Measurements from ENCODE around the gene TMEM240. TPM values are rescaled to one million over a fixed set of nuclear protein-coding genes. Genes with fewer than 3 reads are reported as not detected.
A peak's percentile ranks its signal among the peaks of the same experiment; 100 is the strongest.
"Not testable (repeated sequence)": the region's sequence is repeated elsewhere in the genome, so short reads cannot be mapped to it uniquely, and the experiment has no call there.

Gene TMEM240
- total RNA-seq, 6 experiments from 2014 or later = 2.8 to 5.1 (median 4.1) TPM

DNA sequence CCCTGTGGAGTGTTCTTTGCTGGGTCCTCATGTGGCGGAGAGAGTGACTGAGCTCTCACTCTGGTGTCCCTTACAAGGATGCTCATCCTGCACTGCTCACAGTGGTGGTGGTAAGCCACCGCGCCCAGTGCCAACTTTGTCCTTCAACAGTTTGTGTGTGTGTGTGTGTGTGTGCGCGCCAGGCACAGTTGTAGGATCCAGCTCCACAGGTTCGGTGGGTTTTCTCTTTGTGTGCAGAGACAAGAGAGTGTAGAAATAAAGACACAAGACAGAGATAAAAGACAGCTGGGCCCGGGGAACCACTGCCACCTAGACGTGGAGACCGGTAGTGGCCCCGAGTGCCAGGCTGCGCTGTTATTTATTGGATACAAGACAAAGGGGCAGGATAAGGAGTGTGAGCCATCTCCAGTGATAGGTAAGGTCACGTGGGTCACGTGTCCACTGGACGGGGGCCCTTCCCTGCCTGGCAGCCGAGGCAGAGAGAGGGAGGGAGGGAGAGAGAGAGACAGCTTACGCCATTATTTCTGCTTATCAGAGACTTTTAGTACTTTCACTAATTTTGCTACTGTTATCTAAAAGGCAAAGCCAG, 35.6 kb downstream of the TMEM240 start:
- H3K4me3 Mint-ChIP-seq; H3K4me1 Mint-ChIP-seq (ENCODE audit: low read depth); H3K36me3 Mint-ChIP-seq (ENCODE audit: low read depth); H3K9me3 Mint-ChIP-seq; H3K27ac Mint-ChIP-seq; H3K27me3 Mint-ChIP-seq (ENCODE audit: insufficient read depth): not testable (repeated sequence)
- peak; percentile 6 for DNase-seq
- TF ChIP-seq, protein P1, sequence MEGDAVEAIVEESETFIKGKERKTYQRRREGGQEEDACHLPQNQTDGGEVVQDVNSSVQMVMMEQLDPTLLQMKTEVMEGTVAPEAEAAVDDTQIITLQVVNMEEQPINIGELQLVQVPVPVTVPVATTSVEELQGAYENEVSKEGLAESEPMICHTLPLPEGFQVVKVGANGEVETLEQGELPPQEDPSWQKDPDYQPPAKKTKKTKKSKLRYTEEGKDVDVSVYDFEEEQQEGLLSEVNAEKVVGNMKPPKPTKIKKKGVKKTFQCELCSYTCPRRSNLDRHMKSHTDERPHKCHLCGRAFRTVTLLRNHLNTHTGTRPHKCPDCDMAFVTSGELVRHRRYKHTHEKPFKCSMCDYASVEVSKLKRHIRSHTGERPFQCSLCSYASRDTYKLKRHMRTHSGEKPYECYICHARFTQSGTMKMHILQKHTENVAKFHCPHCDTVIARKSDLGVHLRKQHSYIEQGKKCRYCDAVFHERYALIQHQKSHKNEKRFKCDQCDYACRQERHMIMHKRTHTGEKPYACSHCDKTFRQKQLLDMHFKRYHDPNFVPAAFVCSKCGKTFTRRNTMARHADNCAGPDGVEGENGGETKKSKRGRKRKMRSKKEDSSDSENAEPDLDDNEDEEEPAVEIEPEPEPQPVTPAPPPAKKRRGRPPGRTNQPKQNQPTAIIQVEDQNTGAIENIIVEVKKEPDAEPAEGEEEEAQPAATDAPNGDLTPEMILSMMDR (IDR thresholded peaks at IDR 0.05) = peak; percentile 61

DNA sequence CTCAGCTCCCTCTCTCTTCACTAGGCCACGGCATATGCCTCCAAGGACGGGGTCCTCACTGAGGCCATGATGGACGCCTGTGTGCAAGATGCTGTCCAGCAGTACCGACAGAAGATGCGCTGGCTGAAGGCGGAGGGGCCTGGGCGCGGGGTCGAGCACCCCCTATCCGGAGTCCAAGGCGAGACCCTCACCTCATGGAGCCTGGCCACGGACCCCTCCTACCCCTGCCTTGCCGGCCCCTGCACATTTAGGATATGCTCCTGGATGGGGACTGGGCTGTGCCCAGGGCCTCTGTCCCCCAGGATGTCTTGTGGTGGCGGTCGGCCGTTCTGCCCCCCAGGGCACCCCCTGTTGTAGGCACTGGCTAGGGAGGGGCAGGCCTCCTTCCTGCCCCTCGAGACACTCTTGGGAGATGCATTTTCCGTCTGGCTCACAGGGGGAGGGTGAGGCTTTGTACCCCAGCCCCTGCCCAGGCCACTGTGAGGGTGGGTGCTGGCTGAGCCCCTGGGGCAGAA, 44.9 kb downstream of the TMEM240 start:
- H3K27ac Mint-ChIP-seq = not testable (repeated sequence)

DNA sequence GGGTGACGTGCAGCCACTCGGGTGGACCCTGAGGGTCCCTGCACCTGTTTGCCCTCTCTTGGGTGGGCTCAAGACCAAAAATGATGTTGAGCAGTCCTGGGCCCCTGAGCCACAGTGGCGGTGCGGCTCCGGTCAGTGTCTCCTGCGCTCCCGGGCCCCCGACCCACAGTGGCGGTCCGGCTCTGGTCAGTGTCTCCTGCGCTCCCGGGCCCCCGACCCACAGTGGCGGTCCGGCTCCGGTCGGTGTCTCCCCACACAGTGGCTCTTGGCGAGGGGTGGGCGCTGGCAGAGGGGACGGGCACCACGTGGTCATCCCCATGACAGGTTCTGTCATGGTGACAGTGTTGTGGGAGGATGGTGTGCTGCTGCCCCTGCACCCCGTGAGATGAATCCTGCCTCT, 46.1 kb downstream of the TMEM240 start:
- H3K4me3 Mint-ChIP-seq; H3K4me1 Mint-ChIP-seq (ENCODE audit: low read depth); H3K27ac Mint-ChIP-seq; H3K27me3 Mint-ChIP-seq (ENCODE audit: insufficient read depth); DNase-seq: not testable (repeated sequence)
- H3K36me3 Mint-ChIP-seq (ENCODE audit: low read depth) = peaks cover 42% of the 10 kb centered on the region
- peaks cover 11% of the 10 kb centered on the region for H3K9me3 Mint-ChIP-seq

More for the DNA sequence above, 44.9 kb downstream of the TMEM240 start:
- H3K4me3 Mint-ChIP-seq; H3K4me1 Mint-ChIP-seq (ENCODE audit: low read depth); DNase-seq; H3K27me3 Mint-ChIP-seq (ENCODE audit: insufficient read depth): not testable (repeated sequence)
- Mint-ChIP-seq H3K9me3 (peaks cover 11% of the 10 kb centered on the region), H3K36me3 (ENCODE audit: low read depth) (peaks cover 31% of the 10 kb centered on the region)

DNA sequence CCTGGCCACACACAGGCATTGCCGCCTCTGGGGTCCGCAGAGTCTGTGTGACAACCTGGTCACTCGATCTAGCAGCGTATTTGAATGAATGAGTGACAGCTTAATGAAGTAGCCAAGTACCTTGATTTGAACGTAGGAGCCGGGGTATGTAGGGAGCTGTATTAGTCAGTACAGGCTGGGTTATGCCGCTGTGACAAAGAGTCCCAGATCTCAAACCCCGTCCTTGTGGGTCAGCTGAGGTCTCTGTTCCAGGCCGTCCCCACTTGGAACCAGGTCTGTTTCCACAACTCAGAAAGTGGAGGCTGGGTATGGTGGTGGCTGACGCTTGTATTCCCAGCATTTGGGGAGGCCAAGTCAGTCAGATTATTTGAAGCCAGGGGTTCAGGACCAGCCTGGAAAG, 48.8 kb downstream of the TMEM240 start:
- H3K36me3 Mint-ChIP-seq (ENCODE audit: low read depth) = peaks cover 42% of the 10 kb centered on the region

DNA sequence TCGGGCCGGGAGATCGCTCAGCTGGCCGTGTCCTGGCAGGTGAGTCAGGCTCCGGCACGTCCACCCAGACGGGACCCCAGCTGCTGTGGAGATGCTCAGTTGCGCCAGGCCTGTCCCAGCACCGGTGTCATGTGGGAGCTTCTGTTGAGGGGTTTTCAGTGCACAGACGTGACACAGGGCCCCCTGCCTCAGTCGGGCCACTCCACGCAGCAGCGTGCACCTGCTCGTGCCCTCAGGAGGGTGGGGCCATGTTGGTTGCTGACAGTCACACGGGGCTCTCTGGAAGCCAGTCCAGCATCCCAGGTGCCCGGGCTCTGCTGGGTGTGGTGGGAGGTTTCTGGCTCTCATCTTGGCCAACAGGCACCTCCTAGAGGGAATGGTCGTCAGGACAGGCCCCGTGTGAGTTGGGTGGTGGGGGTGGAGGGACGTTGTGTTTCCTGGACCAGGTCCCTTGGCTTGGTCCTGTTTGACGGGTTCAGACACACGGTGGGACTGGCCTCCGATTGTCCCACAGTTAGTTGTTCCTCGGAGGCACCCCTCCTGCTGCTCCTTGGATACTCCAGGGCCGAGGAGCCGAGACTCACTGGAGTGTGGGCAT, 49.7 kb downstream of the TMEM240 start:
- H3K27ac Mint-ChIP-seq = no peak overlapping the region
- H3K9me3 Mint-ChIP-seq = peaks cover 11% of the 10 kb centered on the region
- no peaks in the 10 kb centered on the region for H3K4me1 Mint-ChIP-seq (ENCODE audit: low read depth)
- TF ChIP-seq, protein P1 (IDR thresholded peaks at IDR 0.05) = no peak
- peaks cover 42% of the 10 kb centered on the region for H3K36me3 Mint-ChIP-seq (ENCODE audit: low read depth)
- peaks cover under 1% of the 10 kb centered on the region for H3K27me3 Mint-ChIP-seq (ENCODE audit: insufficient read depth)
- no peak overlapping the region for H3K4me3 Mint-ChIP-seq
- DNase-seq = no peak

More for the DNA sequence above, 48.8 kb downstream of the TMEM240 start:
- Mint-ChIP-seq H3K4me3 (no peak overlapping the region), H3K4me1 (ENCODE audit: low read depth) (no peaks in the 10 kb centered on the region), H3K27ac (no peak overlapping the region), H3K27me3 (ENCODE audit: insufficient read depth) (no peaks in the 10 kb centered on the region; the same call in none of the 2 replicates), H3K9me3 (peaks cover 11% of the 10 kb centered on the region)
- TF ChIP-seq, protein P1 (IDR thresholded peaks at IDR 0.05) = no peak
- no peak for DNase-seq

DNA sequence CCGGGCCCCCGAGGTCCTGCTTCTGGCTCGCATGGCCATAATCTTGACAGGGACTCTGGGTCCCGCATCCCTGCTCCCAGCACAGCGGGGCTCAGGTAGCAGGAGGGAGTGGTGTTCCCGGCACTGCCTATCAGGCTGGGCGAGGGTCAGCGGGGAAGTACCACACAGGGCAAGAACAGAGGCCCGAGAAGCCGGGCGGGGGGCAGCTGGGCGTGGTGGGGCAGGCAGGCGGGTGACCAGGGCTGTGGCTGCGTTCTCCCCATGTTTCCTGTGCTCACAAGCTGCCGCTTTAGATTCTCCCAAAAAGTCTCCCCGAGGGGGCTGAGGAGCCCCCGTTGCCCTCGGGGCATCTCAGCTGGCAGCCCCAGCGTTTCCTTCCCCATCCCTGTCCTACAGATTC, 50.6 kb downstream of the TMEM240 start:
- Mint-ChIP-seq H3K9me3 (peaks cover 11% of the 10 kb centered on the region), H3K4me1 (ENCODE audit: low read depth) (no peaks in the 10 kb centered on the region), H3K36me3 (ENCODE audit: low read depth) (peaks cover 42% of the 10 kb centered on the region), H3K4me3 (no peak overlapping the region), H3K27me3 (ENCODE audit: insufficient read depth) (peaks cover 2% of the 10 kb centered on the region), H3K27ac (no peak overlapping the region)
- DNase-seq = no peak
- TF ChIP-seq, protein P1 (IDR thresholded peaks at IDR 0.05) = no peak

Data from HFFc6 (cell line).